HepG2 (cell line): ENCODE measurements around the gene VWA5B1. TPM values are rescaled to one million over a fixed set of nuclear protein-coding genes. Genes with fewer than 3 reads are reported as not detected.

ENCODE experiments used
- ATAC-seq: fragments of 200-7000 bp; cut with Tn5 transposase; 3 replicates; pipeline ENCODE4 v1.9.1; 2020; ENCODE audit warnings: mild to moderate bottlenecking, moderate library complexity
- BruUV-seq: library from RNA; stranded (reverse); fragments of 400-500 nt; replicated peaks from 2 replicates; lab custom pipeline; 2021; lab: Mats Ljungman, UMichigan
- CTCF ChIA-PET: fragments of 300-600 bp; formaldehyde crosslinking; extraction: SDS; loops from one replicate; lab custom pipeline; 2021; ENCODE audit warnings: low total read pairs, inconsistent platforms, low intra/inter-chr PET ratio; lab: Yijun Ruan, JAX
- POLR2A ChIA-PET: fragments of 350-600 bp; sonication (Branson Sonifier 250); formaldehyde crosslinking; loops from one replicate; lab custom pipeline; 2020; ENCODE audit warnings: antibody characterized with exemption, inconsistent platforms; lab: Yijun Ruan, JAX
- DNase-seq: peaks from one replicate; pipeline ENCODE4 v3.0.0-alpha.2; 2015; ENCODE audit warnings: low spot score
- FAIRE-seq: peaks from 3 replicates; lab custom pipeline; 2011; peaks lifted over from hg19 to GRCh38; lab: Jason Lieb, UNC
- H2AFZ ChIP-seq: one replicate; pipeline ENCODE4 v1.6.1; 2011; ENCODE audit warnings: low read length, inconsistent platforms
- H3K27ac ChIP-seq: fragments of 300-600 bp; 3 replicates; pipeline ENCODE4 v1.8.0; 2011; ENCODE audit warnings: mixed run types, mild to moderate bottlenecking, mixed read lengths, low read length, inconsistent platforms; ENCODE audit not compliant: insufficient read depth; ENCODE audit errors: extremely low read length
- H3K27me3 ChIP-seq, 2 experiments: fragments of 200-600 bp in 1 of 2; 2 replicates in 1 of 2; 3 replicates in 1 of 2; pipeline versions ENCODE4 v1.6.0 to v1.8.0; 2011; ENCODE audit warnings: low read length in 2 of 2, mild to moderate bottlenecking in 2 of 2, moderate library complexity in 2 of 2, inconsistent platforms in 1 of 2; ENCODE audit not compliant: insufficient read depth in 2 of 2, control insufficient read depth in 1 of 2
- H3K36me3 ChIP-seq, 2 experiments: fragments of 200-600 bp in 1 of 2; replicated peaks in 1 of 2; 2 replicates in 1 of 2; 3 replicates in 1 of 2; pipeline versions ENCODE4 v1.5.1 to v1.8.0; 2011; ENCODE audit warnings: low read length in 2 of 2, inconsistent platforms in 1 of 2; ENCODE audit not compliant: insufficient read depth in 2 of 2, control insufficient read depth in 1 of 2
- H3K4me1 ChIP-seq: 2 replicates; pipeline ENCODE4 v1.5.1; 2012; ENCODE audit warnings: low read length, inconsistent platforms; ENCODE audit not compliant: insufficient read depth
- H3K4me2 ChIP-seq: 2 replicates; pipeline ENCODE4 v1.6.0; 2011; ENCODE audit warnings: low read depth, low read length, inconsistent platforms
- H3K4me3 ChIP-seq, 3 experiments: fragments of 200-600 bp in 1 of 3; sonication (generic), shearing (Covaris generic) in 1 of 3; replicated peaks in 1 of 3; 2 replicates each; pipeline ENCODE4 v1.5.1; 2011 to 2016; ENCODE audit warnings: low read length in 3 of 3, inconsistent platforms in 2 of 3, low read depth in 2 of 3, mild to moderate bottlenecking in 2 of 3, control low read depth in 1 of 3, mixed read lengths in 1 of 3; ENCODE audit not compliant: insufficient read depth in 1 of 3
- H3K79me2 ChIP-seq: one replicate; pipeline ENCODE4 v1.6.1; 2011; ENCODE audit warnings: low read length, inconsistent platforms; ENCODE audit not compliant: insufficient read depth
- H3K9ac ChIP-seq: 2 replicates; pipeline ENCODE4 v1.6.0; 2011; ENCODE audit warnings: mild to moderate bottlenecking, low read depth, low read length, inconsistent platforms; ENCODE audit not compliant: insufficient read depth
- H3K9me3 ChIP-seq: 2 replicates; pipeline ENCODE4 v1.5.1; 2012; ENCODE audit warnings: mild to moderate bottlenecking, low read length
- H4K20me1 ChIP-seq: 2 replicates; pipeline ENCODE4 v1.6.0; 2011; ENCODE audit warnings: inconsistent platforms, mild to moderate bottlenecking, low read length, moderate library complexity; ENCODE audit not compliant: insufficient read depth
- ARID2 ChIP-seq: sonication (generic); formaldehyde crosslinking; IDR thresholded peaks from 2 replicates; pipeline ENCODE4 v1.8.1; 2022; ENCODE audit warnings: mild to moderate bottlenecking, missing genetic modification reagents, borderline replicate concordance
- ELF4 ChIP-seq: sonication (generic); formaldehyde crosslinking; IDR thresholded peaks from 2 replicates; pipeline ENCODE4 v1.5.0; 2020; ENCODE audit warnings: missing genetic modification reagents, mild to moderate bottlenecking, moderate library complexity, borderline replicate concordance
- GZF1 ChIP-seq: sonication (generic); formaldehyde crosslinking; IDR thresholded peaks from 2 replicates; pipeline ENCODE4 v1.5.1; 2020; ENCODE audit warnings: mild to moderate bottlenecking, missing genetic modification reagents
- HOXA3 ChIP-seq: sonication (generic); formaldehyde crosslinking; IDR thresholded peaks from 2 replicates; pipeline ENCODE4 v1.5.0; 2020; ENCODE audit warnings: missing genetic modification reagents
- KDM6A ChIP-seq: IDR thresholded peaks from 2 replicates; pipeline ENCODE4 v1.6.1; 2016; ENCODE audit warnings: low read depth
- NFIC ChIP-seq: IDR thresholded peaks from 2 replicates; pipeline ENCODE4 v1.6.1; 2012; ENCODE audit warnings: mild to moderate bottlenecking, low read length, inconsistent platforms
- SMAD3 ChIP-seq: sonication (generic); formaldehyde crosslinking; IDR thresholded peaks from 2 replicates; pipeline ENCODE4 v1.4.0; 2020; ENCODE audit warnings: missing genetic modification reagents
- ZNF724P ChIP-seq: sonication (generic); formaldehyde crosslinking; IDR thresholded peaks from 2 replicates; pipeline ENCODE4 v1.8.0; 2022; ENCODE audit warnings: missing genetic modification reagents, borderline replicate concordance
- ZNF781 ChIP-seq: sonication (generic); formaldehyde crosslinking; IDR thresholded peaks from 2 replicates; pipeline ENCODE4 v1.5.1; 2020; ENCODE audit warnings: borderline replicate concordance, mild to moderate bottlenecking, missing genetic modification reagents; ENCODE audit errors: not compliant biosample characterization
- WGBS: methylation state at CpG from one replicate; pipeline ENCODE4 v1.1.6; 2017; ENCODE audit warnings: low lambda C conversion rate; 5-methylcytosine and 5-hydroxymethylcytosine counted together
- in situ Hi-C: cut with HindIII; loops from 2 replicates; pipeline ENCODE4 v1.10.0; 2017; ENCODE audit warnings: low pct_unique_long_range_greater_than_20kb; ENCODE audit not compliant: extremely low pct_ligation_motif_present
- intact Hi-C: fragments of 100-400 bp; cut with micrococcal nuclease; formaldehyde crosslinking; loops from one replicate; pipeline ENCODE4 v1.10.0; 2022; ENCODE audit not compliant: unreplicated experiment
- polyA plus RNA-seq, 8 experiments: library from polyadenylated mRNA; depleted of rRNA in 3 of 8; stranded (reverse) in 7 of 8; unstranded in 1 of 8; fragments of >200 nt; fragmentation: Illumina TruSeq in 4 of 8; extraction: Trizol in 4 of 8; gene quantifications; 2 replicates each; pipeline versions ENCODE4 v1.2.1 to v1.2.3, GENCODE V29; 2011 to 2016; ENCODE audit warnings: low read depth in 4 of 8, missing spikeins in 1 of 8, mixed read lengths in 1 of 8; ENCODE audit not compliant: insufficient read depth in 1 of 8
- total RNA-seq, 5 experiments: library from RNA; depleted of rRNA; stranded (reverse); fragments of >200 nt; fragmentation: Illumina TruSeq; extraction: Trizol; gene quantifications; 2 replicates each; pipeline ENCODE4 v1.2.3, GENCODE V29; 2016; ENCODE audit warnings: low read depth in 1 of 5
- TF ChIP-seq, protein P1 (sequence below), 2 experiments: sonication (generic) in 1 of 2; formaldehyde crosslinking in 1 of 2; IDR thresholded peaks; 2 replicates each; pipeline versions ENCODE4 v1.6.1 to v1.9.0; 2014 to 2022; ENCODE audit warnings: antibody characterized with exemption in 1 of 2, borderline replicate concordance in 1 of 2, inconsistent platforms in 1 of 2, low read depth in 1 of 2, missing genetic modification reagents in 1 of 2
- TF ChIP-seq, protein P2 (sequence below): sonication (generic); formaldehyde crosslinking; IDR thresholded peaks from 2 replicates; pipeline ENCODE4 v1.4.0; 2020; ENCODE audit warnings: mild to moderate bottlenecking, missing genetic modification reagents
- TF ChIP-seq, protein P3 (sequence below): IDR thresholded peaks from 2 replicates; pipeline ENCODE4 v1.6.1; 2016; ENCODE audit warnings: missing compliant biosample characterization, missing genetic modification reagents, borderline replicate concordance

The VWA5B1 gene
- total and polyA plus RNA-seq, 2 of the 13 experiments (the other 11 are each of a cell fraction or from before 2014, with no cell fraction given) = not detected

DNA sequence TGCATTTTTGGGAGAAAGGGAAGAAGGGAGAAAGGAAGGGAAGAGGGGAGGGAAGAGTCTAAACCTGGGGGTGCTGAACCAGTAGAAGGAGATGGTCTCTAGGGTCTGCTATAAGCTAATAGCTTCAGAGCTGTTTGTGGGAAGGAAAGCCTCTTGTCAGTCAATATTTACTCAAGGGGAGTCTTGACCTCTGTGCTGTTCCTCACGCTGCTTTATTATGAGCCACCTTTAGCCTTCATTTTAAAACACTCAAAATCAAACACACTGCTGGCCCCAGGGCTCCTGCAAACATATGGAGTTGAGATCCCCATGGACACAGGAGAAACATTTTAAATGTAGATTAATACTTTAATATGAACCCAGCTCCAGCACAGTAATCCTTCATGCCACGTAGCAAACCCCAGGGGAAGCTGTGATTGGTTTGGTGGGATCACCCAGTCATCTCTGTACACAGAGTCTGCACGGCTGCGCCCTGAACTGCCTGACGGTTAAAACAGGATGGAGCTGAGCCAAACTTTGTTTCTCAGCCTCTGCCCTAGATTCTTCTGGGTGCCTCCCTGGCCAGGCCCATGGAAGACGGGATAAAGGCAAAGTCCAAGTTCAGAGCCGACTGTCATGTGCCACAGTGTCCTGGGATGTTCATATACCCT is 40.2 kb upstream of the VWA5B1 start:
- peak; percentile 89 for ATAC-seq
- H3K27me3 ChIP-seq = no peaks in the 10 kb centered on the region
- H3K79me2 ChIP-seq = no peaks in the 10 kb centered on the region
- no peaks in the 10 kb centered on the region for H4K20me1 ChIP-seq
- H3K4me1 ChIP-seq = peaks cover 21% of the 10 kb centered on the region
- H3K4me3 ChIP-seq = peak overlapping the region in 1 of 3 experiments; percentile 13; a peak in 2 of 6 replicates
- no TSS peak for BruUV-seq
- CTCF ChIA-PET = no interaction called here
- peak overlapping the region; percentile 55 for H3K4me2 ChIP-seq
- FAIRE-seq = peak; percentile 77
- H2AFZ ChIP-seq = no peak overlapping the region
- intact Hi-C loops (no loop called here), in situ Hi-C loops (no loop called here)
- H3K9ac ChIP-seq = no peak overlapping the region
- peak; percentile 68 for DNase-seq
- 0% methylated on average over 5 of the region's 7 CpGs for WGBS
- H3K27ac ChIP-seq = peak overlapping the region; percentile 33
- POLR2A ChIA-PET = no interaction called here
- no peaks in the 10 kb centered on the region for H3K9me3 ChIP-seq
- H3K36me3 ChIP-seq = no peaks in the 10 kb centered on the region
- TF ChIP-seq, protein P1, sequence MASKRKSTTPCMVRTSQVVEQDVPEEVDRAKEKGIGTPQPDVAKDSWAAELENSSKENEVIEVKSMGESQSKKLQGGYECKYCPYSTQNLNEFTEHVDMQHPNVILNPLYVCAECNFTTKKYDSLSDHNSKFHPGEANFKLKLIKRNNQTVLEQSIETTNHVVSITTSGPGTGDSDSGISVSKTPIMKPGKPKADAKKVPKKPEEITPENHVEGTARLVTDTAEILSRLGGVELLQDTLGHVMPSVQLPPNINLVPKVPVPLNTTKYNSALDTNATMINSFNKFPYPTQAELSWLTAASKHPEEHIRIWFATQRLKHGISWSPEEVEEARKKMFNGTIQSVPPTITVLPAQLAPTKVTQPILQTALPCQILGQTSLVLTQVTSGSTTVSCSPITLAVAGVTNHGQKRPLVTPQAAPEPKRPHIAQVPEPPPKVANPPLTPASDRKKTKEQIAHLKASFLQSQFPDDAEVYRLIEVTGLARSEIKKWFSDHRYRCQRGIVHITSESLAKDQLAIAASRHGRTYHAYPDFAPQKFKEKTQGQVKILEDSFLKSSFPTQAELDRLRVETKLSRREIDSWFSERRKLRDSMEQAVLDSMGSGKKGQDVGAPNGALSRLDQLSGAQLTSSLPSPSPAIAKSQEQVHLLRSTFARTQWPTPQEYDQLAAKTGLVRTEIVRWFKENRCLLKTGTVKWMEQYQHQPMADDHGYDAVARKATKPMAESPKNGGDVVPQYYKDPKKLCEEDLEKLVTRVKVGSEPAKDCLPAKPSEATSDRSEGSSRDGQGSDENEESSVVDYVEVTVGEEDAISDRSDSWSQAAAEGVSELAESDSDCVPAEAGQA (IDR thresholded peaks at IDR 0.05; ENCODE audit: low read depth) = no peak
- TF ChIP-seq, protein P1 (CRISPR knock-in tag; IDR thresholded peaks at IDR 0.05; ENCODE audit: borderline replicate concordance) = no peak
- TF ChIP-seq GZF1 (CRISPR knock-in tag) (no peak), HOXA3 (CRISPR knock-in tag) (0 out of 2 replicates have a peak, but pooled peaks have one; percentile 18), ZNF724P (CRISPR knock-in tag) (no peak), ZNF781 (no peak), NFIC (0 out of 2 replicates have a peak, but pooled peaks have one; percentile 20), SMAD3 (CRISPR knock-in tag) (no peak), ARID2 (CRISPR knock-in tag) (no peak), ELF4 (CRISPR knock-in tag) (no peak), KDM6A (0 out of 2 replicates have a peak, but pooled peaks have one; percentile 19)
- TF ChIP-seq, protein P2, sequence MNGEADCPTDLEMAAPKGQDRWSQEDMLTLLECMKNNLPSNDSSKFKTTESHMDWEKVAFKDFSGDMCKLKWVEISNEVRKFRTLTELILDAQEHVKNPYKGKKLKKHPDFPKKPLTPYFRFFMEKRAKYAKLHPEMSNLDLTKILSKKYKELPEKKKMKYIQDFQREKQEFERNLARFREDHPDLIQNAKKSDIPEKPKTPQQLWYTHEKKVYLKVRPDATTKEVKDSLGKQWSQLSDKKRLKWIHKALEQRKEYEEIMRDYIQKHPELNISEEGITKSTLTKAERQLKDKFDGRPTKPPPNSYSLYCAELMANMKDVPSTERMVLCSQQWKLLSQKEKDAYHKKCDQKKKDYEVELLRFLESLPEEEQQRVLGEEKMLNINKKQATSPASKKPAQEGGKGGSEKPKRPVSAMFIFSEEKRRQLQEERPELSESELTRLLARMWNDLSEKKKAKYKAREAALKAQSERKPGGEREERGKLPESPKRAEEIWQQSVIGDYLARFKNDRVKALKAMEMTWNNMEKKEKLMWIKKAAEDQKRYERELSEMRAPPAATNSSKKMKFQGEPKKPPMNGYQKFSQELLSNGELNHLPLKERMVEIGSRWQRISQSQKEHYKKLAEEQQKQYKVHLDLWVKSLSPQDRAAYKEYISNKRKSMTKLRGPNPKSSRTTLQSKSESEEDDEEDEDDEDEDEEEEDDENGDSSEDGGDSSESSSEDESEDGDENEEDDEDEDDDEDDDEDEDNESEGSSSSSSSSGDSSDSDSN = no peak
- TF ChIP-seq, protein P3, sequence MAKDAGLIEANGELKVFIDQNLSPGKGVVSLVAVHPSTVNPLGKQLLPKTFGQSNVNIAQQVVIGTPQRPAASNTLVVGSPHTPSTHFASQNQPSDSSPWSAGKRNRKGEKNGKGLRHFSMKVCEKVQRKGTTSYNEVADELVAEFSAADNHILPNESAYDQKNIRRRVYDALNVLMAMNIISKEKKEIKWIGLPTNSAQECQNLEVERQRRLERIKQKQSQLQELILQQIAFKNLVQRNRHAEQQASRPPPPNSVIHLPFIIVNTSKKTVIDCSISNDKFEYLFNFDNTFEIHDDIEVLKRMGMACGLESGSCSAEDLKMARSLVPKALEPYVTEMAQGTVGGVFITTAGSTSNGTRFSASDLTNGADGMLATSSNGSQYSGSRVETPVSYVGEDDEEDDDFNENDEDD (CRISPR knock-in tag) = no peak
